K562 (cell line): ENCODE measurements around the gene MPHOSPH9. TPM values are rescaled to one million over a fixed set of nuclear protein-coding genes. Genes with fewer than 3 reads are reported as not detected.

Experiments used
- HNRNPLL ChIP-seq: fragments of 200-400 bp; formaldehyde crosslinking; IDR thresholded peaks from 2 replicates; pipeline ENCODE4 v1.6.1; 2017; ENCODE audit warnings: low read length, low read depth, mild to moderate bottlenecking; ENCODE audit not compliant: poor library complexity, severe bottlenecking
- ZBTB33 ChIP-seq: sonication (generic); formaldehyde crosslinking; IDR thresholded peaks from 2 replicates; pipeline ENCODE4 v1.8.1; 2023; ENCODE audit warnings: mild to moderate bottlenecking, missing genetic modification reagents
- ZNF609 ChIP-seq: sonication (generic); formaldehyde crosslinking; IDR thresholded peaks from 2 replicates; pipeline ENCODE4 v1.8.1; 2023; ENCODE audit warnings: missing genetic modification reagents, mild to moderate bottlenecking, borderline replicate concordance
- polyA plus RNA-seq, 8 experiments: library from polyadenylated mRNA; depleted of rRNA in 4 of 8; stranded (reverse) in 5 of 8; unstranded in 3 of 8; fragments of >200 nt; fragmentation: Nextera tagmentation in 2 of 8; fragmentation: Illumina TruSeq in 1 of 8; extraction: Ambion mirVana in 2 of 8; extraction: Trizol in 1 of 8; gene quantifications; 2 replicates each; pipeline versions ENCODE4 v1.2.1 to v1.2.3, GENCODE V29; 2011 to 2014; ENCODE audit warnings: inconsistent platforms in 1 of 8, missing spikeins in 1 of 8
- total RNA-seq, 7 experiments: library from RNA; depleted of rRNA in 6 of 7; stranded (reverse); fragments of >200 nt in 6 of 7; fragmentation: Illumina TruSeq in 2 of 7; extraction: Trizol in 2 of 7; gene quantifications; 2 replicates each; pipeline versions ENCODE4 v1.2.1 to v1.2.3, GENCODE V29; 2011 to 2021; ENCODE audit warnings: low replicate concordance in 1 of 7

Gene MPHOSPH9
- total and polyA plus RNA-seq, 9 of the 15 experiments (the other 6 are each of a cell fraction or from before 2014, with no cell fraction given) = 14.2 to 103 (median 54.5) TPM

- no peak for TF ChIP-seq ZNF609 (CRISPR knock-in tag)
- 0 out of 2 replicates have a peak, but pooled peaks have one; percentile 12 for TF ChIP-seq ZBTB33 (CRISPR knock-in tag)
- peak; percentile 38 for TF ChIP-seq HNRNPLL
Observed at GRCh38 chr12:123270214-123271000, 37.5 kb upstream of the MPHOSPH9 start (continued).
